NCI-H82 treated with DMSO at 0.1 percent for 48 hours (cell line): ENCODE data around the gene GPD1L.
"Not testable (repeated sequence)": the region's sequence is repeated elsewhere in the genome, so short reads cannot be mapped to it uniquely, and the experiment has no call there.

Experiments
- DNase-seq: peaks from one replicate; lab custom pipeline; 2025; ENCODE audit not compliant: unreplicated experiment; lab: John Stamatoyannopoulos, UW

The GPD1L gene

GRCh38 chr3:32105291-32106131 lies 909 bp upstream of the GPD1L start:
- no peak for DNase-seq

- DNase-seq, result no peak
Observed at GRCh38 chr3:32106929-32107362, 526 bp downstream of the GPD1L start.

- not testable (repeated sequence) for DNase-seq
Observed at GRCh38 chr3:32108224-32108623, 1.8 kb downstream of the GPD1L start.

GRCh38 chr3:32109256-32109655 lies 2.8 kb downstream of the GPD1L start:
- no peak for DNase-seq

GRCh38 chr3:32110233-32110760 lies 3.9 kb downstream of the GPD1L start:
- no peak for DNase-seq

- DNase-seq, result no peak
Observed at GRCh38 chr3:32111560-32111959, 5.1 kb downstream of the GPD1L start.

GRCh38 chr3:32113566-32113965 lies 7.1 kb downstream of the GPD1L start:
- no peak for DNase-seq

- DNase-seq, result no peak
Observed at GRCh38 chr3:32113981-32114545, 7.6 kb downstream of the GPD1L start.

- not testable (repeated sequence) for DNase-seq
Observed at GRCh38 chr3:32114546-32115386, 8.3 kb downstream of the GPD1L start.

GRCh38 chr3:32117320-32117719 lies 10.9 kb downstream of the GPD1L start:
- DNase-seq, result no peak

GRCh38 chr3:32118215-32118614 lies 11.8 kb downstream of the GPD1L start:
- no peak for DNase-seq

GRCh38 chr3:32120471-32120870 lies 14.1 kb downstream of the GPD1L start:
- DNase-seq, result no peak

GRCh38 chr3:32121137-32121536 lies 14.7 kb downstream of the GPD1L start:
- no peak for DNase-seq

GRCh38 chr3:32123620-32124019 lies 17.2 kb downstream of the GPD1L start:
- DNase-seq, result no peak

GRCh38 chr3:32125012-32125411 lies 18.6 kb downstream of the GPD1L start:
- no peak for DNase-seq

- no peak for DNase-seq
Observed at GRCh38 chr3:32126305-32127015, 20.0 kb downstream of the GPD1L start.

- no peak for DNase-seq
Observed at GRCh38 chr3:32127219-32127826, 20.9 kb downstream of the GPD1L start.

- DNase-seq, result no peak
Observed at GRCh38 chr3:32128936-32129335, 22.5 kb downstream of the GPD1L start.

- DNase-seq, result no peak
Observed at GRCh38 chr3:32129832-32130231, 23.4 kb downstream of the GPD1L start.

- no peak for DNase-seq
Observed at GRCh38 chr3:32132121-32132520, 25.7 kb downstream of the GPD1L start.
